RWPE2 (cell line): Measurements from ENCODE around the gene IMPG2.

Source experiments
- ATAC-seq: fragments of 200-7000 bp; cut with Tn5 transposase; 3 replicates; pipeline ENCODE4 v1.9.1; 2021; ENCODE audit warnings: low read depth
- DNase-seq: peaks from one replicate; pipeline ENCODE4 v3.0.0-alpha.2; 2020; ENCODE audit warnings: low spot score
- H3K27ac ChIP-seq: fragments of 450-650 bp; 2 replicates; pipeline ENCODE4 v1.5.1; 2017; ENCODE audit warnings: mild to moderate bottlenecking; ENCODE audit not compliant: poor library complexity, severe bottlenecking
- H3K27me3 ChIP-seq: fragments of 250-450 bp; sonication (Bioruptor Pico); 2 replicates; pipeline ENCODE4 v1.5.1; 2021; ENCODE audit warnings: mild to moderate bottlenecking, moderate library complexity; ENCODE audit not compliant: insufficient read depth, poor library complexity, severe bottlenecking
- H3K36me3 ChIP-seq: fragments of 250-450 bp; sonication (Bioruptor Pico); 2 replicates; pipeline ENCODE4 v1.5.1; 2020; ENCODE audit warnings: low read depth, mild to moderate bottlenecking, moderate library complexity
- H3K4me1 ChIP-seq: fragments of 250-450 bp; sonication (Bioruptor Pico); 2 replicates; pipeline ENCODE4 v1.5.1; 2021; ENCODE audit warnings: mild to moderate bottlenecking, moderate library complexity; ENCODE audit not compliant: insufficient read depth, poor library complexity, severe bottlenecking
- H3K4me3 ChIP-seq: fragments of 250-450 bp; sonication (Bioruptor Pico); 2 replicates; pipeline ENCODE4 v1.5.1; 2021; ENCODE audit warnings: mild to moderate bottlenecking, moderate library complexity; ENCODE audit not compliant: severe bottlenecking
- H3K9me3 ChIP-seq: fragments of 250-450 bp; sonication (Bioruptor Pico); 2 replicates; pipeline ENCODE4 v1.5.1; 2021; ENCODE audit warnings: mild to moderate bottlenecking, moderate library complexity; ENCODE audit not compliant: severe bottlenecking
- TF ChIP-seq, protein P1 (sequence below): fragments of 450-650 bp; IDR thresholded peaks from one replicate; pipeline ENCODE4 v1.5.1; 2017; ENCODE audit warnings: mild to moderate bottlenecking, moderate library complexity; ENCODE audit not compliant: poor library complexity, severe bottlenecking

IMPG2 gene

DNA sequence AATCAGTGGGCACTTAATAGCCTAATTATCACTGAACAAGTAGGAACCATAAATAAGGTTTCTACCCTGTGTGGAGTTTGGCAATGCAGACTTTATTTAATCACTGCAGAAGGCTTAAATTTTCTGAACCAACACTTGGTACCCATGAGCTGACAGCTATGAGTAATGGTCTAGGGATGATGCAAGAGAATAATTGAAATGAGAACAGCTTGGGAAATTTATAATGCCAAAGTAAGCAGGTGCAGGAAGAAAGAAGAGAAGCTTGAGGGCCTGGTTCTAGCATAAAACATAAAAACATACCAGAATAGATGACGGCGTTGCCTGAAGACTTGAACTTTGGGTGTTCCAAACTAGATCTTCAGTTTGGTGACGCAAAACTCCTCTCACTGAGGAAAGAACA is 67.0 kb downstream of the IMPG2 start:
- no peak for ATAC-seq
- TF ChIP-seq, protein P1, sequence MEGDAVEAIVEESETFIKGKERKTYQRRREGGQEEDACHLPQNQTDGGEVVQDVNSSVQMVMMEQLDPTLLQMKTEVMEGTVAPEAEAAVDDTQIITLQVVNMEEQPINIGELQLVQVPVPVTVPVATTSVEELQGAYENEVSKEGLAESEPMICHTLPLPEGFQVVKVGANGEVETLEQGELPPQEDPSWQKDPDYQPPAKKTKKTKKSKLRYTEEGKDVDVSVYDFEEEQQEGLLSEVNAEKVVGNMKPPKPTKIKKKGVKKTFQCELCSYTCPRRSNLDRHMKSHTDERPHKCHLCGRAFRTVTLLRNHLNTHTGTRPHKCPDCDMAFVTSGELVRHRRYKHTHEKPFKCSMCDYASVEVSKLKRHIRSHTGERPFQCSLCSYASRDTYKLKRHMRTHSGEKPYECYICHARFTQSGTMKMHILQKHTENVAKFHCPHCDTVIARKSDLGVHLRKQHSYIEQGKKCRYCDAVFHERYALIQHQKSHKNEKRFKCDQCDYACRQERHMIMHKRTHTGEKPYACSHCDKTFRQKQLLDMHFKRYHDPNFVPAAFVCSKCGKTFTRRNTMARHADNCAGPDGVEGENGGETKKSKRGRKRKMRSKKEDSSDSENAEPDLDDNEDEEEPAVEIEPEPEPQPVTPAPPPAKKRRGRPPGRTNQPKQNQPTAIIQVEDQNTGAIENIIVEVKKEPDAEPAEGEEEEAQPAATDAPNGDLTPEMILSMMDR, result no peak
- H3K27me3 ChIP-seq, result no peaks in the 10 kb centered on the region
- no peaks in the 10 kb centered on the region for H3K4me1 ChIP-seq
- no peaks in the 10 kb centered on the region for H3K36me3 ChIP-seq
- no peaks in the 10 kb centered on the region for H3K9me3 ChIP-seq
- H3K4me3 ChIP-seq, result no peak overlapping the region
- no peak for DNase-seq
- H3K27ac ChIP-seq, result no peak overlapping the region

DNA sequence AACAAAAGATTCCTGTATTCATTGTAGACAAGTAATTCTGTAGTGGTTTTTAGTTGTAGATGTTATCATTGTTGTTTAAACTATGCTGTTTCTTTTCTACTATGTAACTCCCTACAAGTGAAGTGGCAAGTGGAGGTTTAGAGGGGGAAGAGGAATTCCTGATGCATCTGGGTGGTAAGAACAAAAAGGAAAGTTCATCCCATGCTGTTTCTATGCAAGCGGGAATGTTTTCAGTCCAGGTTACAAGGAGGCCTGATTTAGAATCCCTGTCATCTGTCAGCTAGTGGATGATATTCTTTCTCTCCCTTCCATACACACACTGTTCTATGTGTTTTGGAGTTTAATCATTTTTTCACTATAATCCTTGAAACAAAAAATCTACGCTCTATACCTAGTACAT is 67.4 kb downstream of the IMPG2 start:
- DNase-seq, result no peak
- no peaks in the 10 kb centered on the region for H3K27me3 ChIP-seq

DNA sequence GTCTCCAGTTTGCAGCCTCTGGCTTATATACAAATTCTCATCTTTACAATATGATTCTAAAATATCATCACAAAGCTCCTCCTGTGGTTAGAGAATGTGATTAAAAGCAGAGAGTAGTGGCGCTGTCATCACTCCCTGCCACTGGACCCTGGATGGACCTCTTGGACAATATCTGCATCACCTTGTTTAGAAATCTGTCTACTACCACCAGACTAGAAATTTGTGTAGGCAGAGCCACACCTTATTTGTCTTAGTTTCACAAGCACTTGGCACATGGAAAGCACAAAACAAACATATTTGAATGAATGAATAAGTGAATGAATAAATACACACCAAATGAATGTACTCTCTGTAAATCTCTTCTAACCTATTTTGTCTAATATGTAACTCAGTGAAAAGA is 68.1 kb downstream of the IMPG2 start:
- ATAC-seq (no peak), DNase-seq (no peak)
- no peak overlapping the region for H3K4me3 ChIP-seq
- TF ChIP-seq, protein P1, result no peak
- H3K36me3 ChIP-seq, result no peaks in the 10 kb centered on the region
- no peaks in the 10 kb centered on the region for H3K9me3 ChIP-seq
- no peaks in the 10 kb centered on the region for H3K27me3 ChIP-seq
- no peaks in the 10 kb centered on the region for H3K4me1 ChIP-seq
- no peak overlapping the region for H3K27ac ChIP-seq

More for the DNA sequence above, 67.4 kb downstream of the IMPG2 start:
- ATAC-seq, result no peak
- H3K4me1 ChIP-seq, result no peaks in the 10 kb centered on the region
- no peaks in the 10 kb centered on the region for H3K36me3 ChIP-seq
- H3K27ac ChIP-seq, result no peak overlapping the region
- TF ChIP-seq, protein P1, result no peak
- H3K9me3 ChIP-seq, result no peaks in the 10 kb centered on the region
- no peak overlapping the region for H3K4me3 ChIP-seq

DNA sequence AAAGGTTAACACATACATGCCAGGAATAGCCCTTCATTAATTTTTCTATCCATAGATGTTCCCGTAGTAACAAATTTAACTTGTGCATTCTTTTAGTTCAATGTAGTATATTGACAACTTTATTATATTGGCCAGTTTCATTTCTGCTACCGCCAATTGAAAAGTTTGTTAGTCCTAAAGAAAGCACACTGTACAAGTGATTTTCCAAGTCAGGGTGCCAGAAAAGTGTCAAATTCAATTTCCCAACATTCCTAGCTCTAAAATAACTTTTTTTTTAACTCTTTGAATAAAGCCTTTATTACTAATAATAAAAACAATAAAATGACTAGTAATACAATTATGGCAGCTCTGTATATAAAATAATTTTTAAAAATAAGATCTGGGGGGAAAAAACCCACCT is 68.9 kb downstream of the IMPG2 start:
- Histone ChIP-seq H3K27ac (no peak overlapping the region), H3K36me3 (no peaks in the 10 kb centered on the region), H3K27me3 (no peaks in the 10 kb centered on the region), H3K4me3 (no peak overlapping the region), H3K9me3 (no peaks in the 10 kb centered on the region), H3K4me1 (no peaks in the 10 kb centered on the region)
- TF ChIP-seq, protein P1, result no peak
- ATAC-seq (no peak), DNase-seq (no peak)

DNA sequence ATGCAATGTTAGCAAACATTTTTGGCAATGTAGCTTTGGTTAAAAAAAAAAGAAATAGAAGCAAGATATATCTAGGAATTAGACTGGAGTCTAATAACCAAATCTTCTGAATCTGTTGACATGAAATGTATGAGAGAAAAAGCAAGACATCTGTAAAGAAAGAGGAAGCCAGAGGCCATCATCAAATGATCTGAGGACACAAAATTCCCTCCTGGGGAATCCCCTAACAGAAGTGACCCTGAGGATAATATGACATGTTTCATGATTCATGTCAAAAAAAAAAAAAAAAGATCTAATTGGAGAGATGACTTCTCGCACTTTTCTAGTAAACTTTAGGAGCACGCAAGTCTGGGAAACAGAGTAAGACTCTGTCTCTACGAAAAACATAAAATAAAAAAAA is 70.9 kb downstream of the IMPG2 start:
- no peak for ATAC-seq
- Histone ChIP-seq H3K27ac (no peak overlapping the region), H3K4me1 (no peaks in the 10 kb centered on the region), H3K4me3 (no peak overlapping the region), H3K9me3 (no peaks in the 10 kb centered on the region), H3K36me3 (no peaks in the 10 kb centered on the region), H3K27me3 (no peaks in the 10 kb centered on the region)
- TF ChIP-seq, protein P1, result no peak
- no peak for DNase-seq
